ENCODE data around the gene PIK3R1.

GRCh38 chr5:68227532-68228160 is 12.1 kb downstream of the PIK3R1 start:
- TF ChIP-seq CTCF (IDR thresholded peaks at IDR 0.05) (no peak), POLR2A (IDR thresholded peaks at IDR 0.05) (no peak)

Data from esophagus squamous epithelium (tissue), 4 donors.